NCI-H526 treated with DMSO at 0.1 percent for 48 hours (cell line): ENCODE data around the gene SLC39A12.
"Not testable (repeated sequence)": the region's sequence is repeated elsewhere in the genome, so short reads cannot be mapped to it uniquely, and the experiment has no call there.

Source experiments
- DNase-seq: peaks from one replicate; lab custom pipeline; 2025; lab: John Stamatoyannopoulos, UW

Gene SLC39A12

GRCh38 chr10:17951868-17952371, at the start of gene SLC39A12:
Gene SLC39A12, plus strand, starts transcription at chr10:17951918. Its CDS starts 1,359 bp downstream, at chr10:17953277.
- no peak for DNase-seq

- DNase-seq = no peak
These were observed 47.2 kb upstream of the SLC39A12 start for GRCh38 chr10:17904564-17904963.

- no peak for DNase-seq
These were observed 46.2 kb upstream of the SLC39A12 start for GRCh38 chr10:17905491-17905890.

GRCh38 chr10:17906002-17906401, 45.7 kb upstream of the SLC39A12 start:
- no peak for DNase-seq

GRCh38 chr10:17907641-17908040, 44.1 kb upstream of the SLC39A12 start:
- DNase-seq = no peak

GRCh38 chr10:17910125-17910789, 41.5 kb upstream of the SLC39A12 start:
- peak; percentile 45 for DNase-seq

GRCh38 chr10:17912754-17913153, 39.0 kb upstream of the SLC39A12 start:
- no peak for DNase-seq

- DNase-seq = no peak
These were observed 38.1 kb upstream of the SLC39A12 start for GRCh38 chr10:17913604-17914003.

- DNase-seq = no peak
These were observed 37.3 kb upstream of the SLC39A12 start for GRCh38 chr10:17914169-17915045.

GRCh38 chr10:17915181-17915580, 36.5 kb upstream of the SLC39A12 start:
- DNase-seq = no peak

GRCh38 chr10:17918187-17918903, 33.4 kb upstream of the SLC39A12 start:
- DNase-seq = no peak

- DNase-seq = no peak
These were observed 30.3 kb upstream of the SLC39A12 start for GRCh38 chr10:17921378-17921777.

- DNase-seq = no peak
These were observed 28.0 kb upstream of the SLC39A12 start for GRCh38 chr10:17923728-17924127.

GRCh38 chr10:17943033-17943745, 8.5 kb upstream of the SLC39A12 start:
- no peak for DNase-seq

GRCh38 chr10:17950269-17950668, 1.4 kb upstream of the SLC39A12 start:
- DNase-seq = not testable (repeated sequence)

- DNase-seq = no peak
These were observed 992 bp upstream of the SLC39A12 start for GRCh38 chr10:17950726-17951125.

- not testable (repeated sequence) for DNase-seq
These were observed 2.7 kb downstream of the SLC39A12 start for GRCh38 chr10:17954372-17954771.

GRCh38 chr10:17954861-17955260, 3.1 kb downstream of the SLC39A12 start:
- DNase-seq = no peak

- DNase-seq = no peak
These were observed 6.3 kb downstream of the SLC39A12 start for GRCh38 chr10:17958049-17958448.

GRCh38 chr10:17959870-17960269, 8.2 kb downstream of the SLC39A12 start:
- no peak for DNase-seq

GRCh38 chr10:17961551-17962422, 10.1 kb downstream of the SLC39A12 start:
- no peak for DNase-seq
